CD4-positive, alpha-beta T cell treated with Interleukin-10 for 1 hour (primary cell): ENCODE measurements around the gene HSPB3.
"Not testable (repeated sequence)": the region's sequence is repeated elsewhere in the genome, so short reads cannot be mapped to it uniquely, and the experiment has no call there.

ENCODE experiments used
- DNase-seq: peaks from one replicate; pipeline ENCODE4 v3.0.0-alpha.2; 2020

The HSPB3 gene

DNA sequence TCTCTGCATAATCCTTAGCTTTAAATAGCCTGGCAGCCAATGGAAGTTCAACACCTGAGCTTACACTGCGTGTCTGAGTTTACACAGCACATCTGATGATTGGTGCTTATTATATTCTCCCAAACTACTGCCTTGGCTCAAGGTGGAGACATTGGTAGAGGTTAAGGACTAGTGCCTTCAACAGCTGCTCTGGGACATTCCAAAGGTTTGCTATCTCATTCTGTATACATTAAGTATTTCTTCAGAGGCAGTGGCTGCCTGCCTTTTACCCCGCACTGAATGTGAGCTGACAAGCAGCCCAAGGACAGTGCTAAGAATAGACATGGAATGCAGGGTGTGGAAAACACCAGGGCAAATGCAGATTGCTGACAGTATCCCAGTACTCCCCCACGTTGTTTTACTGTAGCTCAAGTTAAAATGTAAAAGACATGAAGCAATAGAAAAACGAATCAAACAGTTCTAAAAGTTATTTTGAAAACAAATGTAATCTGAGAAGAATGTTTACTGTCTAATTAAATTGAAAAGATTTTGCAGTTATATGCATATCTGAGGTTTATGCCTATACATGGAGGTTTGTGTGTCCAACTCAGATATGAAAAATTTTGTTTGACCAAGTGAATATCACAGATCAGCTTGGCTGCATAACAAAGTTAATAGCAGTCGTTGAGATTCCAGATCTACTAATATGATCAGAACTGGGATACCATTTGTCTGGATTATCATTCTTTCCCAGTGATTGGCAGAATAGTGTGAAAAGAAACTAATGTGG is 1.8 kb downstream of the HSPB3 start:
- no peak for DNase-seq

DNA sequence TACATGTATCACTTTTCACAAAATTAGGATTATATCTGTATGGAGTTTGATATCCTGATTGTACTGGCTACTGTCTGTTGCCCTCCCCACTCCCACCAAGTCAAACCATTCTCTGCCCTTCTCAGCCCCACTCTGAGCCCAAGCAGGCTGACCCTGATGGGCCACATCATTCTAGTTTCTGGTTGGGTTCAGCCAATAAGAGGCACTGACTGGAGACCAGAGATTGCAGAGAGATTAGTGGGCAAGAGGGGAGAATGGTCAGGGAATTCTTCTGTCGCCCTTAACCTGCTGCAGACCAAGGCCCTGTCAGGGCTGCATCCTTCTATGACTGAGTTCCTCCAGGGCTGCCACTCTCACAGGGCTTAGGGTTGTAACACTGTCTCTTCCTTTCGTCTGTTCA is 2.7 kb downstream of the HSPB3 start:
- no peak for DNase-seq

DNA sequence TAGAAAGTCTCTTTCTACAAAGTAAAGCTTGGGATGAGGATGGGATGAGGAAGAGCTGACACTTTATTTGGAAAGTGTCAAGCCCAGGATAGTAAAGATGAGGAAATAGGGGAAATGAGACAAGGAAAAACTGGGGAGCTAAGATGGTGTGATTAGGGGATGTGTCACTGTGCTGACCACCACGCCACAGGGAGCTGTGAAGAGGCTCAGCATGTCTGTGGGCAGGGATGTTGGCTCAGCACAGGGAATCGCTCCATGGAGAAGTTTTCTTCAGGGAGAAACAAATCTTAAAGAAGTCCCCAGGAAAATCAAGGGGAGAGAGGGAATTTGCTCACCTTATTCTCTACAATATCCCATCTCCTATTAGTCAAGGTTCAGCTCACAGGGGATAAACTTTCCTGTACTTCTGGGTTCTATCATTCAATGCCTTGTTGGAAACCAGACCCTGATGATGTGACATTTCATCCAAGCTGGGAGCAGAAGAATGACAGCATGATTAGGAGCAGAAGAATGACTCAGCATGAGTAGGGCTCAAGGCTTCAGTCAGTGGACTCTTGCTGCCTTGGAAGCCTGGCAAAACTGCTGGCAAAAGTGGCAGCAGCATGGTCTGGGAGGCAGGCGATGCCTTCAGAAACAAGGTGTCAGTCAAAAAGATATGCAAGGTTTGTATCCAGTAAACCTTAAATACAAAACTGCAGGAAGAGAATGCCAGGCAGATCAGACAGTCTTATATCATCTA is 4.9 kb downstream of the HSPB3 start:
- no peak for DNase-seq

DNA sequence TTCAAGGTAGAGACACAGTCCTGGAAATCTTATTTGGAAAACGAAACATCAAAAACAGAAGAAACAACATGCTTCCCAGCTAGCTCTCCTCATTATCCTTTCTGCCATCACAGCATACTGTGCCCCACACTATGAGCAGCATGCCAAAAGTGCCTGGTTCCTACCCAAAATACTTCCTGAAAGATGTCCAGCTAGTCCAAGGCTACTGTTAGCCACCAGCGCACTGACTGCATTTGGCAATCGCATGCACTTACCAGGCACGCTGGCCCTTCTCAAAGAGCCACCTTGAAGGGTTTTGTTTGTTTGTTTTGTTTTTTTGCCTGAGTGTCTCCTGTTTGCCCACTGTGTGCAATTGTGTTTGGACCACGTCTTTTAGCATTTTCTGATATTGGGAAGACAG is 6.8 kb downstream of the HSPB3 start:
- no peak for DNase-seq

DNA sequence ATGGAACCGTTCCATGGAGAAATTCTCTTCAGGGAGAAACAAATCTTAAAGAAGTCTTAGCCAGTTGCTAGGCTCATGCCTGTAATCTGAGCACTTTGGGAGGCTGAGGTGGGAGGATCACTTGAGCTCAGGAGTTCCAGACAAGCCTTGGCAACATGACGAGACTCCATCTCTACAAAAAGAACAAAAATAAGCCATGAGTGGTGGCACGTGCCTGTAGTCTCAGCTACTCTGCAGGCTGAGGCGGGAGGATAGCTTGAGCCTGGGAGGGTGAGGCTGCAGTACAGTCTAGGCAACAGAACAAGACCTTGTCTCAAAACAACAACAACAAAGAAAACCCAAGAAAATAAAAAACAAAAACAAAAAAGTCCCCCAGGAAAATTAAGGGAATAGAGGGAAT is 8.2 kb downstream of the HSPB3 start:
- no peak for DNase-seq

DNA sequence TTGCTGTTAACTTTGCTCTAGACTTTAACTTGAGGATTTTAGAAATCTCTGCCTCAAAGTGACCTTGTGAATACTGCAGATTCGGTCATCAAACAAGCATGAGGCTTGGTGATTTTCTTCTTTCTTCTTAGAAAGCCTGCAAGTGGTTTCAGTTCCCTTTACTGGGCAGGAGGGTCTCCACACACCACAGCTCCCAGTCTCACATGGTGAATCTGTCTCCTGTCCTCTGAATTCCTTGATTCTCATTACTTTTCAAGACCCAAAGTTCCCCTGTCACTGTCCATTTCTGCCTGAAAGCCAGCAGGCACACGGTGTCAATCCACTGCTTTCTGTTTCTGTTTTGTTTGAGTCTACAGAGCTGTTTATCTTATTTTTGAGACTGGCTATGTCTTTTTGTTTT is 14.1 kb downstream of the HSPB3 start:
- no peak for DNase-seq

DNA sequence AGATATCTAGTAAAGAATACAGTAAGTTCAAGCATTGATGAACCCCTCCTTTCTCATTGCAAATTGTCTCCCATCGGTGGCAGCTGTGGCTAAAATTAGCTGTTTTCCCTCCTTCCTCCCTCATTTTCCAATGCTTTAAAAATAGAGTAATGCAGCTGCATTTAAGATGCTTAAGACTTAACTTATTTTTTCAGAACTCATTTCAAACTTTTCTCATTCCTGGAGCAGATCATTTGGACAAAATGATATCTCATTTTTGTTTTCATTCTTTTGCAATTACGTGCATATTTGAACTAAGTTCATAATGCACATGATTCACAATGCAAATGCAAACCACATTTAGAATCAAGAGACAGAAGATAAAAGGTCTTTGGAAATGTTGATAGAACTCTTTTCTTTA is 14.6 kb downstream of the HSPB3 start:
- DNase-seq: no peak

DNA sequence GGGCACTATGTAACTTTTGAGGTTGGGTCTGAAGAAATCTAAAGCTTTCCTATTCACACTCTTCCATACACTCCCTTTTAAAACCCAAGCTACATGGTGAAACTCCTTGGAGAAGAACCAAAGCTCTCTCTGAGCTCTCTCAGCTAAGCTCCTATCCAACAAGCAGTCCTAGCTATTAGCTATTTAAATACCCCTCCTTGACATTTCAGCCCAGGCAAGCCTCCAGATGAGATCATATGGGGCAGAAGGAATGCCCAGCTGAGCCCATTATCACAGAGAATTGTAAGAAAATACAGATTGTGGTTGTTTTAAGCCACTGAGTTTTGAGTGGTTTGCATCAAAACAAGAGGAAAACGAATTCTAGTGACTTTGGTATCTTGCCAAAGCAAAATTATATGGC is 15.2 kb downstream of the HSPB3 start:
- no peak for DNase-seq

DNA sequence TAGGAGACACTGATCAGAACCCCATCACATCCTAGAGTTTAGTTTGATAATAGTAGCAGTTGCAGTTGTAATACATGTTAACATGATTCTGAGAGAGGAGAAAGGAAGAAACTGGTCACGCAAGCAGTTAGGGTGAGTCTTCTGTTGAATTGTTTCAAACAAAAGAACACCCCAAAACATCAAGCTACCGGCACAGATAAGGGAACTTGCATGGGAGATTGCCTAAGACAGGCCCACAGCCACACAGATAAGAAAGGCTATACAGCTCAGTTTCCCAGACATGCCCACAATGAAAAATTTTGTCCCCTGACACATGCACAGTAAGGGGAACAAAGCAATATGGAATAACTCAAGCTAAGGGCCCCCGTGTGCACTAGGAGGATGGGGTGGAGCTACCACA is 15.9 kb downstream of the HSPB3 start:
- DNase-seq: no peak

DNA sequence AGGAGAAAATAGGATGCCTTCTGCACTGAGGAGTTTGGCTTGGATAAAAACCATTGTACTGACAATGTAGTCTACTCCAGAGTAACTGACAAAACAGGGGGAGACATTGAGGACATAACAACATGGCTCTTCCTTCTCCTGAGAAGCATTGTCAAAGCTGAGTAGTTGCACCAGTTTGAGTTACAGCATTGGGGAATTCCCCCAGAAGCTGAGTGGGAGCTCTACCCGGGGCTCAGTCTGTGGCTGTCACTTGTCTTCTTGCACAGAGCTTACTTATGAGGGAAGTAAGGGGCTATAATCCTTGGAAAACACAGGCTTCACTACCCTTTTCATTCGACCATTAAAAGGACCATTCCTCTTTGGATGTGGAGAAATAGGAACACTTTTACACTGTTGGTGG is 21.2 kb downstream of the HSPB3 start:
- no peak for DNase-seq

DNA sequence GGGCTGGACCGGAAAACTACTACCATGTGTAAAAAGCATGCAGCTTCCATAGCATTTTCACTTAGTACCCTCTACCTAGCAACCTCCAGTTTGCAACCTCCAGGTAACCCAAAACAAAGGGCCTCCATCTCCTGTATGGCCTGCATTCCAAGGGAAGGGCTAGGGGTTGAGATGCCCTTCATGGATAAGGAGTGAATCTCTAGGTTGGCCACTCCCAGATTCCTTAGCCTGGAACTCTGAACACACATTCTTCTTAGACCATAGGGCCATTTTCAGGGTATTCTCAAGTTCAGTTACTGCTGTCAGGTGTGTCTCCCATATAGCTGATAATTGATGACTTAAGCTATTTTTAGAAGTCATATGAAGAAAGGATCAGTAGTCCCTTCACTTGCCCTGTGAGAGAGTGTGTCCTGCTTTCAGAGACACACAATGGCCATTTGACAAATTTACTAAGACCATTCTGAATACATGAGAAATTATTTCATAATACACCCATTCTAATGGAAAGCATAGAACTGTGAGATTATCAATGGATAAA is 22.5 kb downstream of the HSPB3 start:
- DNase-seq: no peak

DNA sequence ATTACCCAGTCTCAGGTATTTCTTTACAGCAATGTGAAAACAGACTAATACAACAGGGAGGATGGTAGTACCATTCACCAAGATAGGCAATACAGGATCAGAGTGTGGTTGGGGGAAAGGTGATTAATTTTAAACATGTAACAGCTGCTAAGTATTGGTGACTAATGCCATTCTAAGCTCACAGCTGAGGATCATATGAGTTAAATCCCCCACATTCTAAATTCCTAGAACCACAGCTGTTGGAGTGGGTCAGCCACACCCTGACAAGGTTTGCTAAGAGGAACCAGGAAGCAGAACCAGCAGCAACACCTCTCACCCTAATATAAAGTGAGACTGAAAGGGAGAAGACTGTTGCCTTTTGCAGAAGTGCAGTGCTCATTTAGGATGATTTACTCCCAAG is 24.8 kb downstream of the HSPB3 start:
- DNase-seq: no peak

DNA sequence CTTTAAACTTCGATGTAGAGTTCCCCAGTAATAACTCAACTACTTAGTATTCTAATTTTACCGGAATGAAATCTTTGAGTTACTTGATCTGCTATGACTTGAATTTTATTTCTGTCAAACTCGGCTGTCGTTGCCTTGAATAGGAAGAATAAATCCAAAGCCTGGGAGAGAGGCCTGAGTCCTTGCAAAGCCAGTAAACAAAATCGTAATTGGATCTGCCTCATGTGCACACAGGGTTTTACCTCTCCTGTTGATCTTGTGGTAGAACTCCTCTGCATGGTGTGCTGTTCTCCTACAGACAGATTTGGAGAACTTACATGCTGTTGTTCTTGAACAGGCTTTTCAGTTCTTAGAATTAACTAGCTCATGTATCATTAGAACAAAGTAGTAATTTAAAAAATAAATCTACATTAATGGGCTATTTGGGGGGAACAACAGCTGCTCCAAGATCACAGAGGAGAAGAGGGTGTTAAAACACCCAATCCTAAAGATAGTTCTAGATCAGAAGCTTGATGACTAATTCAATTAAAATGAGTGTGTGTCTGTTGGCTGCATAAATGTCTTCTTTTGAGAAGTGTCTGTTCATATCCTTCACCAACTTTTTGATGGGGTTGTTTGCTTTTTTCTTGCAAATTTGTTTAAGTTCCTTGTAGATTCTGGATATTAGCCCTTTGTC is 28.9 kb downstream of the HSPB3 start:
- no peak for DNase-seq

DNA sequence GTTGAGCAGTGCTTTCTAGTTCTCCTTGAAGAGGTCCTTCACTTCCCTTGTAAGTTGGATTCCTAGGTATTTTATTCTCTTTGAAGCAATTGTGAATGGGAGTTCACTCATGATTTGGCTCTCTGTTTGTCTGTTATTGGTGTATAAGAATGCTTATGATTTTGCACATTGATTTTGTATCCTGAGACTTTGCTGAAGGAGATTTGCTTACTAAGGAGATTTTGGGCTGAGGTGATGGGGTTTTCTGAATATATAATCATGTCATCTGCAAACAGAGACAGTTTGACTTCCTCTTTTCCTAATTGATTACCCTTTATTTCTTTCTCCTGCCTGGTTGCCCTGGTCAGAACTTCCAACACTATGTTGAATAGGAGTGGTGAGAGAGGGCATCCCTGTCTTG is 30.2 kb downstream of the HSPB3 start:
- not testable (repeated sequence) for DNase-seq

DNA sequence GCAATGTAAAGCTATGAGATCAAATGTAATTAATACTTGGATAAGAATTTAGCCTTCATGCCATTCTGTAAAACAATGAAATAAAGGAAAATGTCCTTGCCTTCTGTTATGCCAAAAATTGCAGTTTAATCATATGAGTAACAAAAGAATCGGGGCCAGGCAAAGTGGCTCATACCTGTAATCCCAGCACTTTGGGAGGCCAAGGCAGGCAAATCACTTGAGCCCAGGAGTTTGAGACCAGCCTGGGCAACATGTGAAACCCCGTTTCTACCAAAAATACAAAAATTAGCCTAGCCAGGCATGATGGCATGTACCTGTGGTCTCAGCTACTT is 34.1 kb downstream of the HSPB3 start:
- DNase-seq: not testable (repeated sequence)

DNA sequence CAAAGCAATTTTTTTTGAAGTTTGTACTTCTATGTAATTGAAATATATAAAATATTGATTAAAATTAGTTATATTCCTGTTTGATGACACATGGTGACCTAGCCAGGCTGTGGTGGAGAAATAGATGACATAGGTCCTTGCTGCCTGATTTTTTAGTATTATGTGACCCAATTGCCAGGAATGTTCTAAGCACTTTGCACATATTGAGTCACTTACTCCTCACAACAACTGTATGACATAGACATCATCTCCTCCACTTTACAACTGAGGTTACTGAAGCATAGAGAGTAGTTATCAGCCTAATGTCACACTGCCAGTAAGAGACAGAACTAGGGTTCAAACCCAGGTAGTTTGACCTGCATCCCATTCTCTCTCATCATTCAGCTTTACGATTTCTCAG is 35.8 kb downstream of the HSPB3 start:
- no peak for DNase-seq

DNA sequence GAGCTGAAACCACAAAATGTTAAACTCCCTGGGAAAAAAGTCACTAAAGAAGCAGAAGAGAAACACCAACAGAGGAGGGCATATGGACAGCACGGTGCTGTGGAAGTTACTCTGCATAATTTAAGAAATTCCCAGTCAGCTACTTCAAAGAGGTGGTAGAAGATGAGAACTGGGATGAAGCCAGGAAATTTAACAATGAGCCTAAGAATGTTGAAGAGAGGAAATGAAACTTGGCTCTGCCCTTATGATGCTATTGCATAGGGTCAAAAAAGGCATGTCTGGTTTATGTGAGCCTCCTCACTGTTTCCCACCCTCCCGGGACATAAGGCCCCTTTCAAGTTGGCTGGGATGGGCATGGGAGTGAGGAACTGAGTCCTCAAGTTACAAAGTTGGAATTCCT is 36.7 kb downstream of the HSPB3 start:
- DNase-seq: no peak

DNA sequence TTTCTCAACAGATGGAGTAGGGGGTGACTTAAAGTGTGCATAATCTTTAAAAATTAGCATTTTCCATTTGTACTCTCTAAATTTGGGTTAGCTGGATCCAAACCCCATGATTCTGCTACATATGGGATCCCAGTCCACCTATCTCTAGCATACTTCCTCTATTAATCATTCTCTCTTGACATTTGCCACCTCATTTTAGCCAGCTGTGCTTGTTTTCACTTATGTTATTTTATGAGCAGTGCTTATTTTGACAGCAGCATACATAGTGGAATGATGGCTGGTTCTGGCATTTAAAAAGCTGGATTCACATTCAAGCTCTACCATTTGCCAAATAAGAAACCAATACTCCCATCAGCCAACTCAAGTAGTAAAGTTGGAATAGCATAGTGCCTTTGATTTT is 39.5 kb downstream of the HSPB3 start:
- DNase-seq: no peak
